Coronary artery (tissue), 2 donors: ENCODE measurements around the gene TTPAL.
A peak's percentile ranks its signal among the peaks of the same experiment; 100 is the strongest.

Experiments used
- DNase-seq: peaks from one replicate; pipeline ENCODE4 v3.0.0-alpha.2; 2017; ENCODE audit warnings: low spot score
- H3K27ac ChIP-seq, 2 donors: fragments of 200-600 bp; sonication (generic); one replicate each; pipeline ENCODE4 v1.5.1; 2016 to 2019
- H3K4me3 ChIP-seq: fragments of 200-600 bp; sonication (generic); 2 replicates; pipeline ENCODE4 v1.5.1; 2016; ENCODE audit warnings: mild to moderate bottlenecking, moderate library complexity
- CTCF ChIP-seq: fragments of 200-600 bp; sonication (generic); IDR thresholded peaks from one replicate; pipeline ENCODE4 v1.5.1; 2019; ENCODE audit warnings: antibody characterized with exemption

TTPAL gene

GRCh38 chr20:44494266-44494665, 18.6 kb downstream of the TTPAL start:
- Histone ChIP-seq H3K27ac (peak overlapping the region in 1 of 2 donors; percentile 61), H3K4me3 (no peak overlapping the region)
- DNase-seq, result no peak
- no peak for TF ChIP-seq CTCF

GRCh38 chr20:44494681-44495080, 19.0 kb downstream of the TTPAL start:
- no peak for DNase-seq
- Histone ChIP-seq H3K27ac (peak overlapping the region; percentile 24 to 61), H3K4me3 (no peak overlapping the region)
- TF ChIP-seq CTCF, result no peak

GRCh38 chr20:44495257-44495656, 19.6 kb downstream of the TTPAL start:
- DNase-seq, result no peak
- Histone ChIP-seq H3K4me3 (no peak overlapping the region), H3K27ac (peak overlapping the region; percentile 24 to 61)
- TF ChIP-seq CTCF, result no peak

GRCh38 chr20:44495802-44496481, 20.3 kb downstream of the TTPAL start:
- H3K27ac ChIP-seq, result peak overlapping the region in 1 of 2 donors; percentile 61
- DNase-seq, result no peak
- H3K4me3 ChIP-seq, result no peak overlapping the region
- no peak for TF ChIP-seq CTCF

GRCh38 chr20:44496976-44497375, 21.3 kb downstream of the TTPAL start:
- TF ChIP-seq CTCF, result no peak
- no peak for DNase-seq
- Histone ChIP-seq H3K4me3 (no peak overlapping the region), H3K27ac (no peak overlapping the region)

- Histone ChIP-seq H3K4me3 (no peak overlapping the region), H3K27ac (no peak overlapping the region)
- no peak for DNase-seq
- TF ChIP-seq CTCF, result no peak
Observed at GRCh38 chr20:44497761-44498160, 22.1 kb downstream of the TTPAL start.

GRCh38 chr20:44500221-44500620, 24.5 kb downstream of the TTPAL start:
- Histone ChIP-seq H3K27ac (no peak overlapping the region), H3K4me3 (no peak overlapping the region)
- no peak for TF ChIP-seq CTCF
- no peak for DNase-seq
